Endometrium (tissue), 2 donors: ENCODE measurements around the gene CREB3L2.
"Not testable (repeated sequence)": the region's sequence is repeated elsewhere in the genome, so short reads cannot be mapped to it uniquely, and the experiment has no call there.

Experiments used
- FAIRE-seq: peaks from 2 replicates; lab custom pipeline; 2012; peaks lifted over from hg19 to GRCh38; lab: Jason Lieb, UNC
- donor health status: control.
- donor health status: control.

CREB3L2 gene

GRCh38 chr7:138001529-138002095 is at the start of gene CREB3L2:
Gene CREB3L2 (minus strand): TSS chr7:138002086. CDS start chr7:138001705, 381 bp downstream.
- no peak for FAIRE-seq

GRCh38 chr7:138049505-138050116 is 47.7 kb upstream of the CREB3L2 start:
- FAIRE-seq: no peak

- FAIRE-seq: no peak
Measured at GRCh38 chr7:138047907-138048306, 46.0 kb upstream of the CREB3L2 start.

- FAIRE-seq: no peak
Measured at GRCh38 chr7:138044897-138045296, 43.0 kb upstream of the CREB3L2 start.

- FAIRE-seq: not testable (repeated sequence)
Measured at GRCh38 chr7:138040063-138040462, 38.2 kb upstream of the CREB3L2 start.

- no peak for FAIRE-seq
Measured at GRCh38 chr7:138036135-138036534, 34.2 kb upstream of the CREB3L2 start.

GRCh38 chr7:138033241-138033640 is 31.4 kb upstream of the CREB3L2 start:
- no peak for FAIRE-seq

GRCh38 chr7:138032770-138033169 is 30.9 kb upstream of the CREB3L2 start:
- FAIRE-seq: no peak

GRCh38 chr7:138032186-138032585 is 30.3 kb upstream of the CREB3L2 start:
- no peak for FAIRE-seq

- FAIRE-seq: no peak
Measured at GRCh38 chr7:138030679-138031351, 28.9 kb upstream of the CREB3L2 start.

- FAIRE-seq: no peak
Measured at GRCh38 chr7:138029941-138030340, 28.1 kb upstream of the CREB3L2 start.

- FAIRE-seq: no peak
Measured at GRCh38 chr7:138029126-138029525, 27.2 kb upstream of the CREB3L2 start.

- no peak for FAIRE-seq
Measured at GRCh38 chr7:138027100-138027499, 25.2 kb upstream of the CREB3L2 start.

GRCh38 chr7:138025215-138026186 is 23.6 kb upstream of the CREB3L2 start:
- FAIRE-seq: no peak

GRCh38 chr7:138024765-138025164 is 22.9 kb upstream of the CREB3L2 start:
- FAIRE-seq: no peak

- FAIRE-seq: no peak
Measured at GRCh38 chr7:138024343-138024691, 22.4 kb upstream of the CREB3L2 start.

- no peak for FAIRE-seq
Measured at GRCh38 chr7:138023618-138024342, 21.9 kb upstream of the CREB3L2 start.

GRCh38 chr7:138021889-138022288 is 20.0 kb upstream of the CREB3L2 start:
- no peak for FAIRE-seq

- no peak for FAIRE-seq
Measured at GRCh38 chr7:138017992-138018391, 16.1 kb upstream of the CREB3L2 start.

GRCh38 chr7:138015096-138015495 is 13.2 kb upstream of the CREB3L2 start:
- no peak for FAIRE-seq

GRCh38 chr7:138014686-138015085 is 12.8 kb upstream of the CREB3L2 start:
- no peak for FAIRE-seq

- not testable (repeated sequence) for FAIRE-seq
Measured at GRCh38 chr7:138014201-138014600, 12.3 kb upstream of the CREB3L2 start.
